CD4-positive, alpha-beta T cell (primary cell): ENCODE measurements around the gene METRNL. TPM values are rescaled to one million over a fixed set of nuclear protein-coding genes. Genes with fewer than 3 reads are reported as not detected.
"Not testable (repeated sequence)": the region's sequence is repeated elsewhere in the genome, so short reads cannot be mapped to it uniquely, and the experiment has no call there.

Experiments used
- ATAC-seq: fragments of 200-7000 bp; cut with Tn5 transposase; one replicate; pipeline ENCODE4 v1.10.0; 2022; ENCODE audit warnings: mild to moderate bottlenecking; ENCODE audit not compliant: poor library complexity
- CTCF ChIA-PET: fragments of 350-600 bp; sonication (Branson Sonifier 250); formaldehyde crosslinking; loops from one replicate; lab custom pipeline; 2021; ENCODE audit warnings: antibody characterized with exemption, inconsistent platforms; lab: Charles Lee
- POLR2A ChIA-PET: fragments of 350-600 bp; sonication (Branson Sonifier 250); formaldehyde crosslinking; loops from one replicate; lab custom pipeline; 2021; ENCODE audit warnings: antibody characterized with exemption, inconsistent platforms; lab: Charles Lee
- DNase-seq, 14 experiments: peaks; one replicate each; pipeline ENCODE4 v3.0.0-alpha.2; 2013 to 2020; ENCODE audit warnings: mixed read lengths in 2 of 14
- H3K27ac ChIP-seq, 2 donors: one replicate each; pipeline versions ENCODE4 v1.5.1 to v1.7.0; 2013; ENCODE audit warnings: low read length in 2 of 2, low read depth in 1 of 2, mild to moderate bottlenecking in 1 of 2
- H3K27me3 ChIP-seq, 2 experiments: 1 replicate in 1 of 2; 2 replicates in 1 of 2; pipeline versions ENCODE4 v1.6.1 to v1.7.0; 2013; ENCODE audit warnings: low read length in 2 of 2, control low read depth in 1 of 2, mild to moderate bottlenecking in 1 of 2, moderate library complexity in 1 of 2; ENCODE audit not compliant: insufficient read depth in 2 of 2, control insufficient read depth in 1 of 2
- H3K36me3 ChIP-seq: one replicate; pipeline ENCODE4 v1.6.1; 2013; ENCODE audit warnings: low read length, control low read depth; ENCODE audit not compliant: insufficient read depth
- H3K4me1 ChIP-seq: one replicate; pipeline ENCODE4 v1.6.1; 2013; ENCODE audit warnings: low read length, control low read depth; ENCODE audit not compliant: insufficient read depth
- H3K4me3 ChIP-seq: one replicate; pipeline ENCODE4 v1.5.1; 2013; ENCODE audit warnings: mild to moderate bottlenecking, low read length, moderate library complexity
- H3K9me3 ChIP-seq, 2 experiments: 1 replicate in 1 of 2; 2 replicates in 1 of 2; pipeline versions ENCODE4 v1.6.1 to v1.7.0; 2013; ENCODE audit warnings: low read length in 2 of 2, mild to moderate bottlenecking in 2 of 2, control low read depth in 1 of 2, moderate library complexity in 1 of 2; ENCODE audit not compliant: control insufficient read depth in 1 of 2, insufficient read depth in 1 of 2
- H3K27ac Mint-ChIP-seq: one replicate; pipeline ENCODE4 v1.8.0; 2020; ENCODE audit warnings: mixed read lengths
- H3K27me3 Mint-ChIP-seq: one replicate; pipeline ENCODE4 v1.8.0; 2021; ENCODE audit warnings: mixed read lengths
- H3K36me3 Mint-ChIP-seq: one replicate; pipeline ENCODE4 v1.8.0; 2021; ENCODE audit warnings: low read depth, mixed read lengths
- H3K4me1 Mint-ChIP-seq: one replicate; pipeline ENCODE4 v1.8.0; 2021; ENCODE audit warnings: low read depth, mixed read lengths
- H3K4me3 Mint-ChIP-seq: one replicate; pipeline ENCODE4 v1.8.0; 2020; ENCODE audit warnings: mild to moderate bottlenecking, mixed read lengths
- H3K9me3 Mint-ChIP-seq: one replicate; pipeline ENCODE4 v1.8.0; 2020; ENCODE audit warnings: mixed read lengths
- intact Hi-C, 2 experiments: fragments of 100-400 bp; cut with DNase I in 1 of 2; cut with micrococcal nuclease in 1 of 2; formaldehyde crosslinking; loops; one replicate each; pipeline versions ENCODE4 v1.15.1 to v1.9.0; 2023 to 2025; cut with DNase I, micrococcal nuclease
- total RNA-seq, 174 experiments: library from RNA in 2 of 174; stranded (reverse) in 2 of 174; gene quantifications; one replicate each; pipeline ENCODE4 v1.2.3 and lab custom pipeline; 2021 to 2026
- TF ChIP-seq, protein P1 (sequence below): fragments of 200-600 bp; IDR thresholded peaks from one replicate; pipeline ENCODE4 v1.8.0; 2022; ENCODE audit warnings: antibody characterized with exemption, mild to moderate bottlenecking

Gene METRNL
- total RNA-seq, 2 experiments from 2014 or later: 24.5 to 26.9 TPM

DNA sequence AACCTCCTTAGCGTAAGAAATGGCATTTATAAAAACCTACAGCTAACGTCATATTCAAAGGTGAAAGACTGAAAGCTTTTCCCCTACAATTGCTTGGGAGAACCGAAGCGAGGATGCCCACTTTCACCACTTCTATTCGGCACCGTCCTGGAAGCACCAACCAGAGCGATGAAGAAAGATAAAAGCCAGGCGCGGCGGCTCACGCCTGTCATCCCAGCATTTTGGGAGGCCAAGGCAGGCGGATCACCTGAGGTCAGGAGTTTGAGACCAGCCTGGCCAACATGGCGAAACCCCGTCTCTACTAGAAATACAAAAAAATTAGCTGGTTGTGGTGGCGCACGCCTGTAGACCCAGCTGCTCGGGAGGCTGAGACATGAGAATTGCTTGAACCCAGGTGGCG lies 34.9 kb upstream of the METRNL start:
- H3K9me3 Mint-ChIP-seq, ATAC-seq, POLR2A ChIA-PET, H3K36me3 ChIP-seq, H3K27me3 ChIP-seq, H3K27ac ChIP-seq, DNase-seq, H3K27ac Mint-ChIP-seq, H3K27me3 Mint-ChIP-seq, H3K4me3 Mint-ChIP-seq, H3K4me3 ChIP-seq: not testable (repeated sequence)
- H3K4me1 ChIP-seq: peaks cover 20% of the 10 kb centered on the region
- peaks cover 9 to 17% of the 10 kb centered on the region in 2 experiments for H3K9me3 ChIP-seq
- H3K36me3 Mint-ChIP-seq: peaks cover 74% of the 10 kb centered on the region
- peaks cover 45% of the 10 kb centered on the region for H3K4me1 Mint-ChIP-seq
- intact Hi-C loops: loop anchor here in 1 of 2 experiments (10.0 kb wide), 1 partner anchor 260 kb away; no protein-coding TSS in a partner anchor
- CTCF ChIA-PET: interaction anchor here (0.6 kb wide), 1 partner anchor 112 kb away, joined by 4 read pairs; no protein-coding TSS in a partner anchor

DNA sequence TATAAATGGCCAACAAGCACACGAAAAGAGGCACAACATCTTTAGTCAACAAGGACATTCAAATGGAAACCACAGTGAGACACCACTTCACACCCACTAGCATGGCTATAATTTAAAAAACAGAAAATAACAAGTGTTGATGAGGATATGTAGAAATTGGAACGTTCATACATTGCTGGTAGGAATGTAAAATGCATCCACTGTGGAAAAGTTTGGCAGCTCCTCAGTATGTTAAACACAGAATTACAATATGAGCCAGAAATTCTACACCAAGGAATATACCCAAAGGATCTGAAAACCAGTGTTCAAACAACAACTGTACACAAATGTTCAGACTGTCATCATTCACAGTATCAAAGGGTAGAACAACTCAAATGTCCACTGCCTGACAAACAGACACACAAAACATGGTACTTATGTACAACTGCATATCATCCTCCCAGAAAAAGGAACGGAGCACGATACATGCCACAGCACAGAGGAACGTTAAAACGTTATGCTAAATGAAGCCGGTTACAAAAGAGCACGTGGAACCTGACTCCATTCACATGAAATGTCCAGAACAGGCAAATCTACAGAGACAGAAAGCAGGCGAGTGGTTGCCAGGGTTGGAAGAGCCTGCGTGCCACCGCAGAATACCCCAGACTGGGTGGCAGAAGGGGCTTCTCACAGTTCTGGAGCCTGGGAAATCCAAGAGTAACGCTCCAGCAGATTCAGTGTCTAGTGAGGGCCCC lies 32.8 kb upstream of the METRNL start:
- Mint-ChIP-seq H3K36me3 (peaks cover 53% of the 10 kb centered on the region), H3K4me3 (no peak overlapping the region), H3K4me1 (peaks cover 57% of the 10 kb centered on the region), H3K9me3 (no peaks in the 10 kb centered on the region), H3K27ac (no peak overlapping the region), H3K27me3 (no peaks in the 10 kb centered on the region)
- peaks cover 7% of the 10 kb centered on the region for H3K36me3 ChIP-seq
- DNase-seq (no peak), ATAC-seq (no peak)
- ChIA-PET CTCF (no interaction called here), POLR2A (no interaction called here)
- TF ChIP-seq, protein P1, sequence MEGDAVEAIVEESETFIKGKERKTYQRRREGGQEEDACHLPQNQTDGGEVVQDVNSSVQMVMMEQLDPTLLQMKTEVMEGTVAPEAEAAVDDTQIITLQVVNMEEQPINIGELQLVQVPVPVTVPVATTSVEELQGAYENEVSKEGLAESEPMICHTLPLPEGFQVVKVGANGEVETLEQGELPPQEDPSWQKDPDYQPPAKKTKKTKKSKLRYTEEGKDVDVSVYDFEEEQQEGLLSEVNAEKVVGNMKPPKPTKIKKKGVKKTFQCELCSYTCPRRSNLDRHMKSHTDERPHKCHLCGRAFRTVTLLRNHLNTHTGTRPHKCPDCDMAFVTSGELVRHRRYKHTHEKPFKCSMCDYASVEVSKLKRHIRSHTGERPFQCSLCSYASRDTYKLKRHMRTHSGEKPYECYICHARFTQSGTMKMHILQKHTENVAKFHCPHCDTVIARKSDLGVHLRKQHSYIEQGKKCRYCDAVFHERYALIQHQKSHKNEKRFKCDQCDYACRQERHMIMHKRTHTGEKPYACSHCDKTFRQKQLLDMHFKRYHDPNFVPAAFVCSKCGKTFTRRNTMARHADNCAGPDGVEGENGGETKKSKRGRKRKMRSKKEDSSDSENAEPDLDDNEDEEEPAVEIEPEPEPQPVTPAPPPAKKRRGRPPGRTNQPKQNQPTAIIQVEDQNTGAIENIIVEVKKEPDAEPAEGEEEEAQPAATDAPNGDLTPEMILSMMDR: no peak
- H3K4me1 ChIP-seq: peaks cover 27% of the 10 kb centered on the region
- H3K27me3 ChIP-seq: no peaks in the 10 kb centered on the region
- no peak overlapping the region for H3K27ac ChIP-seq
- H3K4me3 ChIP-seq: no peak overlapping the region
- peaks cover 2 to 8% of the 10 kb centered on the region in 2 experiments for H3K9me3 ChIP-seq
- intact Hi-C loops: loop anchor here (5.0 to 10.0 kb wide), 2 partner anchors 59 to 262 kb away; no protein-coding TSS in a partner anchor

DNA sequence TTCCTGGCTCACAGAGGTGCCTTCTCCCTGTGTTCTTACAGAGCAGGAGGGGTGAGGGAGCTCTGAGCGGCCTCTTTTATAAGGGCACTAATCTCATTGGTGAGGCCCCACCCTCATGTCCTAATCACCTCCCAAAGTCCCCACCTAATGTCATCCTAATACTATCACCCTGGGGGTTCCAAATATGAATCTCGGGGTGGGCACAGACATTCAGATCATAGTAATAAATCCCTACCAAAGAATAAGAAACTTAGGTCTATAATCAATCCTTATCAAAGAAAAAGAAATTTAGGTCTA lies 32.3 kb upstream of the METRNL start:
- DNase-seq (no peak), ATAC-seq (no peak)
- Mint-ChIP-seq H3K27me3 (no peaks in the 10 kb centered on the region), H3K4me3 (no peak overlapping the region), H3K9me3 (no peaks in the 10 kb centered on the region), H3K4me1 (peaks cover 61% of the 10 kb centered on the region), H3K36me3 (peaks cover 48% of the 10 kb centered on the region), H3K27ac (no peak overlapping the region)
- Histone ChIP-seq H3K36me3 (peaks cover 7% of the 10 kb centered on the region), H3K4me3 (no peak overlapping the region), H3K4me1 (peaks cover 30% of the 10 kb centered on the region), H3K27ac (no peak overlapping the region), H3K27me3 (no peaks in the 10 kb centered on the region), H3K9me3 (peaks cover 0 to 5% of the 10 kb centered on the region in 2 experiments)
- intact Hi-C loops: loop anchor here (5.0 to 10.0 kb wide), 2 partner anchors 60 to 262 kb away; no protein-coding TSS in a partner anchor
- POLR2A ChIA-PET: no interaction called here
- CTCF ChIA-PET: no interaction called here
- TF ChIP-seq, protein P1: no peak

DNA sequence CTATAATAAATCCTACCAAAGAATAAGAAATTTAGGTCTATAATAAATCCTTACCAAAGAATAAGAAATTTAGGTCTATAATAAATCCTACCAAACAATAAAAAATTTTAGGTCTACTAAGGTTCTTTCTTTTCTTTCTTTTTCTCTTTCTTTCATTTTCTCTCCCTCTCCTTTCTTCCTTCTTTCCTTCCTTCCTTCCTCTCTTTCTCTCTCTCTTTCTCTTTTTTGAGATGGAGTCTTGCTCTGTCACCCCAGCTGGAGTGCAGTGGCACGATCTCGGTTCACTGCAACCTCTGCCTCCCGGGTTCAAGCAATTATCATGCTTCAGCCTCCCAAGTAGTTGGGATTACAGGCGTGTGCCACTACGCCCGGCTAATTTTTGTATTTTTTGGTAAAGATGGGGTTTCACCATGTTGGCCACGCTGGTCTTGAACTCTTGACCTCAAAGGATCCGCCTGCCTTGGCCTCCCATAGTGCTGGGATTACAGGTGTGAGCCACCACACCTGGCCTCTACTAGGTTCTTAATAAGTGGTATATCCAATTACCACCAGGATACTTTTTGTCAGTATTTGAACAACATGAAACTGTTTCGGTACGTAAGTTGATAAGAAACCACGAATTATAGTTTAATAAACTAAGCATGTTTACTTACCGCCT lies 31.5 kb upstream of the METRNL start:
- H3K36me3 Mint-ChIP-seq: peaks cover 39% of the 10 kb centered on the region
- ATAC-seq, H3K36me3 ChIP-seq, H3K27me3 Mint-ChIP-seq, CTCF ChIA-PET, DNase-seq, H3K27me3 ChIP-seq, H3K9me3 Mint-ChIP-seq, H3K9me3 ChIP-seq: not testable (repeated sequence)
- Histone ChIP-seq H3K27ac (peak overlapping the region in 1 of 2 donors; percentile 68), H3K4me3 (peak overlapping the region; percentile 41), H3K4me1 (peaks cover 38% of the 10 kb centered on the region)
- H3K27ac Mint-ChIP-seq: peak overlapping the region; percentile 90
- H3K4me1 Mint-ChIP-seq: peaks cover 53% of the 10 kb centered on the region
- POLR2A ChIA-PET: interaction anchor here (0.7 to 2.6 kb wide), 6 partner anchors 8 to 184 kb away, joined by 3 to 12 read pairs (median 4); partner anchors contain the start of gene METRNL
- intact Hi-C loops: loop anchor here (5.0 to 10.0 kb wide), 2 partner anchors 61 to 263 kb away; no protein-coding TSS in a partner anchor
- H3K4me3 Mint-ChIP-seq: peak overlapping the region; percentile 87
